ENCODE data around the gene EYS. TPM values are rescaled to one million over a fixed set of nuclear protein-coding genes. Genes with fewer than 3 reads are reported as not detected.
A peak's percentile ranks its signal among the peaks of the same experiment; 100 is the strongest.

EYS gene
- total RNA-seq, 1 experiment from 2014 or later: not detected

DNA sequence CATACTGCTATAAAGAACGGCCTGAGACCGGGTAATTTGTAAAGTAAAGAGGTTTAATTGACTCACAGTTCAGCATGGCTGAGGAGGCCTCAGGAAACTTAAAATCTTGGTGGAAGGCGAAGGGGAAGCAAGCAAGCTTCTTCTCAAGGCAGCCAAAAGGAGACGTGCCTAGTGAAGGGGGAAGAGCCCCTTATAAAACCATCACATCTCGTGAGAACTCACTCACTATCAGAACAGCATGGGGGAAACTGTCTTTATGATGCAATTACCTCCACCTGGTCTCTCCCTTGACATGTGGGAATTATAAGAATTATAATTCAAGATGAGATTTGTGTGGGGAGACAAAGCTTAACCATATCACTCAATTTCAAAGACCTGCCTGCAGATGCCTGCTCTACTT, 447.0 kb downstream of the EYS start:
- H2AFZ ChIP-seq (ENCODE audit: low read length): no peak overlapping the region
- Mint-ChIP-seq H3K27me3 (ENCODE audit: low read depth) (no peaks in the 10 kb centered on the region), H3K4me1 (peaks cover 17 to 21% of the 10 kb centered on the region in 2 experiments), H3K27ac (peak overlapping the region in 2 of 3 experiments; percentile 1 to 90; a peak in 3 of 7 replicates), H3K36me3 (ENCODE audit: insufficient read depth in 1 of 3, low read depth in 3 of 3) (peaks cover 0 to 14% (median 3%) of the 10 kb centered on the region in 3 experiments; a peak in 4 of 7 replicates), H3K9me3 (peaks cover 4% of the 10 kb centered on the region in 2 experiments; a peak in 4 of 5 replicates), H3K4me3 (no peak overlapping the region; a peak in 1 of 5 replicates)
- H3K18ac ChIP-seq (ENCODE audit: insufficient read length, low read depth, low read length): no peak overlapping the region
- H4K5ac ChIP-seq (ENCODE audit: insufficient read length, low read depth, low read length): no peak overlapping the region
- no peak overlapping the region for H2BK15ac ChIP-seq (ENCODE audit: low read depth, low read length)
- DNase-seq: no peak
- no peak overlapping the region for H2BK20ac ChIP-seq (ENCODE audit: low read depth, low read length, poor library complexity, severe bottlenecking)
- no CpG with 5 or more reads among the region's 5 CpGs for WGBS (ENCODE audit: extremely low coverage, insufficient read length, low lambda C conversion rate)
- H3K23ac ChIP-seq (ENCODE audit: insufficient read length, low read depth, low read length): no peak overlapping the region
- no peak overlapping the region for H3K4me2 ChIP-seq (ENCODE audit: insufficient read depth, insufficient read length, low read length)
- H3T11ph ChIP-seq (ENCODE audit: low read length): no peak overlapping the region
- H2BK12ac ChIP-seq (ENCODE audit: insufficient read length, low read depth, low read length): no peak overlapping the region
- no peaks in the 10 kb centered on the region for H3K9me3 ChIP-seq (ENCODE audit: control insufficient read depth, low read depth, low read length)
- no peaks in the 10 kb centered on the region for H3K79me1 ChIP-seq (ENCODE audit: insufficient read depth, low read depth, low read length, poor library complexity, severe bottlenecking)
- no peaks in the 10 kb centered on the region for H3K4me1 ChIP-seq (ENCODE audit: insufficient read depth, low read length)
- H3K23me2 ChIP-seq (ENCODE audit: insufficient read length, low read depth, low read length, poor library complexity, severe bottlenecking): no peaks in the 10 kb centered on the region
- H2BK5ac ChIP-seq (ENCODE audit: insufficient read length, low read length): no peak overlapping the region
- no peak overlapping the region for H4K91ac ChIP-seq (ENCODE audit: insufficient read length, low read depth, low read length)
- no peak overlapping the region for H3K27ac ChIP-seq (ENCODE audit: insufficient read length, low read depth, low read length)
- H2AK5ac ChIP-seq (ENCODE audit: insufficient read length, low read length): no peak overlapping the region
- no peak overlapping the region for H3K14ac ChIP-seq (ENCODE audit: insufficient read depth, low read length)
- no peak overlapping the region for H3K9ac ChIP-seq (ENCODE audit: extremely low read depth, insufficient read length, low read length)
- H3K56ac ChIP-seq (ENCODE audit: insufficient read length, low read depth, low read length): no peak overlapping the region
- H2BK120ac ChIP-seq (ENCODE audit: low read depth, low read length, poor library complexity, severe bottlenecking): no peak overlapping the region
- no peak overlapping the region for H3K4ac ChIP-seq (ENCODE audit: low read depth, low read length)
- no peaks in the 10 kb centered on the region for H3K79me2 ChIP-seq (ENCODE audit: insufficient read depth, low read length)
- H3K27me3 ChIP-seq (ENCODE audit: insufficient read depth, low read length): no peaks in the 10 kb centered on the region
- H4K20me1 ChIP-seq (ENCODE audit: control insufficient read depth, insufficient read depth, insufficient read length): no peaks in the 10 kb centered on the region
- H4K8ac ChIP-seq (replicated peaks; ENCODE audit: insufficient read length, low read depth, low read length): no peak overlapping the region
- TF ChIP-seq, protein P1, sequence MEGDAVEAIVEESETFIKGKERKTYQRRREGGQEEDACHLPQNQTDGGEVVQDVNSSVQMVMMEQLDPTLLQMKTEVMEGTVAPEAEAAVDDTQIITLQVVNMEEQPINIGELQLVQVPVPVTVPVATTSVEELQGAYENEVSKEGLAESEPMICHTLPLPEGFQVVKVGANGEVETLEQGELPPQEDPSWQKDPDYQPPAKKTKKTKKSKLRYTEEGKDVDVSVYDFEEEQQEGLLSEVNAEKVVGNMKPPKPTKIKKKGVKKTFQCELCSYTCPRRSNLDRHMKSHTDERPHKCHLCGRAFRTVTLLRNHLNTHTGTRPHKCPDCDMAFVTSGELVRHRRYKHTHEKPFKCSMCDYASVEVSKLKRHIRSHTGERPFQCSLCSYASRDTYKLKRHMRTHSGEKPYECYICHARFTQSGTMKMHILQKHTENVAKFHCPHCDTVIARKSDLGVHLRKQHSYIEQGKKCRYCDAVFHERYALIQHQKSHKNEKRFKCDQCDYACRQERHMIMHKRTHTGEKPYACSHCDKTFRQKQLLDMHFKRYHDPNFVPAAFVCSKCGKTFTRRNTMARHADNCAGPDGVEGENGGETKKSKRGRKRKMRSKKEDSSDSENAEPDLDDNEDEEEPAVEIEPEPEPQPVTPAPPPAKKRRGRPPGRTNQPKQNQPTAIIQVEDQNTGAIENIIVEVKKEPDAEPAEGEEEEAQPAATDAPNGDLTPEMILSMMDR (conservative IDR thresholded peaks at IDR 0.05): no peak
